Measurements from ENCODE around the gene BFSP1. TPM values are rescaled to one million over a fixed set of nuclear protein-coding genes. Genes with fewer than 3 reads are reported as not detected.
A peak's percentile ranks its signal among the peaks of the same experiment; 100 is the strongest.

Gene BFSP1
- total RNA-seq, 6 donors from 2014 or later, result 0.97 to 5.2 (median 2.9) TPM; not detected in 1

- H3K9me3 ChIP-seq, result no peaks in the 10 kb centered on the region
- peak in 1 of 2 donors; percentile 38 for DNase-seq
Observed at GRCh38 chr20:17479063-17479657, 52.0 kb downstream of the BFSP1 start.

GRCh38 chr20:17473659-17474058, 57.5 kb downstream of the BFSP1 start:
- TF ChIP-seq EP300 (IDR thresholded peaks at IDR 0.05) (no peak), CTCF (IDR thresholded peaks at IDR 0.05) (no peak), POLR2AphosphoS5 (IDR thresholded peaks at IDR 0.05) (no peak), POLR2A (IDR thresholded peaks at IDR 0.05) (no peak)
- WGBS, 2 donors, result 73 to 81% methylated on average over 6 of the region's 6 CpGs
- no peak overlapping the region for H3K27ac ChIP-seq
- no peaks in the 10 kb centered on the region for H3K27me3 ChIP-seq
- H3K4me1 ChIP-seq, result no peaks in the 10 kb centered on the region
- ATAC-seq (ENCODE audit: low FRiP score in 2 of 2) (no peak), DNase-seq (no peak)
- H3K9me3 ChIP-seq, result no peaks in the 10 kb centered on the region
- H3K36me3 ChIP-seq, result no peaks in the 10 kb centered on the region
- H3K4me3 ChIP-seq, result no peak overlapping the region

More at GRCh38 chr20:17479063-17479657, 52.0 kb downstream of the BFSP1 start:
- no peak overlapping the region for H3K27ac ChIP-seq
- no peaks in the 10 kb centered on the region for H3K4me1 ChIP-seq
- H3K4me3 ChIP-seq, result no peak overlapping the region
- ATAC-seq (ENCODE audit: low FRiP score in 2 of 2), result no peak
- no peak for TF ChIP-seq CTCF (IDR thresholded peaks at IDR 0.05)
- no peak for TF ChIP-seq POLR2AphosphoS5 (IDR thresholded peaks at IDR 0.05)
- no peak for TF ChIP-seq POLR2A (IDR thresholded peaks at IDR 0.05)
- no peak for TF ChIP-seq EP300 (IDR thresholded peaks at IDR 0.05)
- no peaks in the 10 kb centered on the region for H3K36me3 ChIP-seq
- H3K27me3 ChIP-seq, result no peaks in the 10 kb centered on the region
- 90 to 92% methylated on average over 23 of the region's 23 CpGs for WGBS, 2 donors

GRCh38 chr20:17471606-17472187, 59.5 kb downstream of the BFSP1 start:
- 61 to 66% methylated on average over 10 of the region's 10 CpGs for WGBS, 2 donors
- H3K9me3 ChIP-seq, result no peaks in the 10 kb centered on the region
- ATAC-seq (ENCODE audit: low FRiP score in 2 of 2), result no peak
- H3K4me1 ChIP-seq, result no peaks in the 10 kb centered on the region
- no peak for DNase-seq
- H3K27me3 ChIP-seq, result no peaks in the 10 kb centered on the region
- H3K36me3 ChIP-seq, result no peaks in the 10 kb centered on the region
- no peak overlapping the region for H3K27ac ChIP-seq
- H3K4me3 ChIP-seq, result no peak overlapping the region
- TF ChIP-seq POLR2AphosphoS5 (IDR thresholded peaks at IDR 0.05) (no peak), CTCF (IDR thresholded peaks at IDR 0.05) (no peak), EP300 (IDR thresholded peaks at IDR 0.05) (no peak), POLR2A (IDR thresholded peaks at IDR 0.05) (no peak)

- no peaks in the 10 kb centered on the region for H3K36me3 ChIP-seq
- no peak overlapping the region for H3K4me3 ChIP-seq
- 91% methylated on average over 9 of the region's 9 CpGs for WGBS, 2 donors
- H3K9me3 ChIP-seq, result no peaks in the 10 kb centered on the region
- no peaks in the 10 kb centered on the region for H3K4me1 ChIP-seq
- ATAC-seq (ENCODE audit: low FRiP score in 2 of 2) (no peak), DNase-seq (no peak)
- TF ChIP-seq POLR2A (IDR thresholded peaks at IDR 0.05) (no peak), POLR2AphosphoS5 (IDR thresholded peaks at IDR 0.05) (no peak), EP300 (IDR thresholded peaks at IDR 0.05) (no peak), CTCF (IDR thresholded peaks at IDR 0.05) (no peak)
- H3K27ac ChIP-seq, result no peak overlapping the region
- H3K27me3 ChIP-seq, result no peaks in the 10 kb centered on the region
Observed at GRCh38 chr20:17470973-17471372, 60.2 kb downstream of the BFSP1 start.

- Histone ChIP-seq H3K4me3 (no peak overlapping the region), H3K27ac (no peak overlapping the region), H3K27me3 (no peaks in the 10 kb centered on the region), H3K9me3 (no peaks in the 10 kb centered on the region), H3K4me1 (no peaks in the 10 kb centered on the region), H3K36me3 (no peaks in the 10 kb centered on the region)
- 83 to 92% methylated on average over 5 of the region's 5 CpGs for WGBS, 2 donors
- DNase-seq, result no peak
- no peak for ATAC-seq (ENCODE audit: low FRiP score in 2 of 2)
- TF ChIP-seq POLR2A (IDR thresholded peaks at IDR 0.05) (no peak), POLR2AphosphoS5 (IDR thresholded peaks at IDR 0.05) (no peak), CTCF (IDR thresholded peaks at IDR 0.05) (no peak), EP300 (IDR thresholded peaks at IDR 0.05) (no peak)
Observed at GRCh38 chr20:17470521-17470920, 60.7 kb downstream of the BFSP1 start.
